ENCODE measurements around the gene MTCL1.

The MTCL1 gene

GRCh38 chr18:8705238-8705960 is at the start of gene MTCL1:
TSS of gene MTCL1 (plus strand) at chr18:8705556. CDS start at chr18:8705661, 105 bp downstream.
- DNase-seq (ENCODE audit: low spot score), result peak; percentile 16

- no peak for DNase-seq (ENCODE audit: low spot score)
These were observed 49.1 kb upstream of the MTCL1 start for GRCh38 chr18:8656232-8656631.

GRCh38 chr18:8657050-8657820 is 48.1 kb upstream of the MTCL1 start:
- no peak for DNase-seq (ENCODE audit: low spot score)

- DNase-seq (ENCODE audit: low spot score), result no peak
These were observed 47.4 kb upstream of the MTCL1 start for GRCh38 chr18:8657873-8658470.

GRCh38 chr18:8658858-8659485 is 46.4 kb upstream of the MTCL1 start:
- DNase-seq (ENCODE audit: low spot score), result no peak

- DNase-seq (ENCODE audit: low spot score), result no peak
These were observed 45.6 kb upstream of the MTCL1 start for GRCh38 chr18:8659609-8660242.

- DNase-seq (ENCODE audit: low spot score), result no peak
These were observed 45.0 kb upstream of the MTCL1 start for GRCh38 chr18:8660316-8660715.

- no peak for DNase-seq (ENCODE audit: low spot score)
These were observed 43.4 kb upstream of the MTCL1 start for GRCh38 chr18:8661754-8662559.

GRCh38 chr18:8662560-8663255 is 42.6 kb upstream of the MTCL1 start:
- DNase-seq (ENCODE audit: low spot score), result no peak

- DNase-seq (ENCODE audit: low spot score), result no peak
These were observed 37.5 kb upstream of the MTCL1 start for GRCh38 chr18:8667846-8668245.

GRCh38 chr18:8668381-8668780 is 37.0 kb upstream of the MTCL1 start:
- DNase-seq (ENCODE audit: low spot score), result no peak

- DNase-seq (ENCODE audit: low spot score), result no peak
These were observed 35.8 kb upstream of the MTCL1 start for GRCh38 chr18:8669571-8669970.

GRCh38 chr18:8673256-8674209 is 31.8 kb upstream of the MTCL1 start:
- no peak for DNase-seq (ENCODE audit: low spot score)

- no peak for DNase-seq (ENCODE audit: low spot score)
These were observed 30.3 kb upstream of the MTCL1 start for GRCh38 chr18:8675057-8675456.

GRCh38 chr18:8681196-8681595 is 24.2 kb upstream of the MTCL1 start:
- no peak for DNase-seq (ENCODE audit: low spot score)

- no peak for DNase-seq (ENCODE audit: low spot score)
These were observed 20.8 kb upstream of the MTCL1 start for GRCh38 chr18:8684577-8684976.

- no peak for DNase-seq (ENCODE audit: low spot score)
These were observed 20.0 kb upstream of the MTCL1 start for GRCh38 chr18:8685141-8685913.

- no peak for DNase-seq (ENCODE audit: low spot score)
These were observed 19.5 kb upstream of the MTCL1 start for GRCh38 chr18:8685914-8686216.

GRCh38 chr18:8686611-8687010 is 18.7 kb upstream of the MTCL1 start:
- no peak for DNase-seq (ENCODE audit: low spot score)

All from CD4-positive, alpha-beta T cell treated with Interleukin-15 for 4 hours (primary cell).